Fibroblast of villous mesenchyme (primary cell): ENCODE data around the gene SNAPIN. TPM values are rescaled to one million over a fixed set of nuclear protein-coding genes. Genes with fewer than 3 reads are reported as not detected.

Experiments used
- DNase-seq: peaks from one replicate; pipeline ENCODE4 v3.0.0-alpha.2; 2010; ENCODE audit warnings: low read depth
- H3K4me3 ChIP-seq: 2 replicates; pipeline ENCODE4 v1.5.1; 2011; ENCODE audit warnings: low read depth, mild to moderate bottlenecking, low read length
- total RNA-seq: library from RNA; depleted of rRNA; stranded (reverse); fragments of >200 nt; gene quantifications from 2 replicates; pipeline ENCODE4 v1.2.3, GENCODE V29; 2012
- TF ChIP-seq, protein P1 (sequence below): IDR thresholded peaks from 2 replicates; pipeline ENCODE4 v1.5.1; 2012; ENCODE audit warnings: low read depth, mild to moderate bottlenecking, low read length; ENCODE audit not compliant: insufficient read depth

SNAPIN gene
- total RNA-seq, 1 donor, result 66.1 TPM

DNA sequence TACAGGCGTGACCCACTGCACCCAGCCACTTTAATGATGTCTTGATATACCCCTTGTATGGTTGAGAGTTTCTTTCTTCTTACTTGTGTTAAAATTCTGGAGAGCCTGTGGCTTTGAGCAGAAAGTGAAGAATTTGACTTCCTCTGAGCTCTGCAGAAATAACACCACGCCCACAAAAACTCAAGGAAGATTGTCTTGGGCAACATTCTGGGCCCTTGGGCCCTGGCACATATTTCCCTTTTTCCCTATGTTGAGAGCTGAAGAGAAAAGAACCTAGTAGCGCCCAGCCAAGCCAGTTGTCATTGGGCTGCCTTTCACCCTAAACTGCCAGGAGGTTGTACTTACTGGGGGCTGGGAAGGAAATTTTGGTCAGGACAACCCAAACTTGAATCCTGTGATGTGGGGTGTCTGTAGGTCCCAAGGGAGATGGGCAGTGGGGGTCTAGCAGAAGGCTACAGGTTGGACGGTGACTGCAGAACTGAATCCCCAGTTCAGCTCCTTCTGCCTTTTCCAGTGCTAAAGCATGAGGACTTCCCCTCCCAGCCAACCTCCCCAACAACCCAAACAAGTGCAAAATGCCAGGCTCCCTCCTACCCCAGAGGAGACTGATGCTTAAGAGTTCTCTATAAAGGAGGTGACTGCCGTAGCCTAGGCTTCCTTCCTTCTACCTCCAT is 11.7 kb upstream of the SNAPIN start:
- DNase-seq, result no peak
- no peak overlapping the region for H3K4me3 ChIP-seq
- TF ChIP-seq, protein P1, sequence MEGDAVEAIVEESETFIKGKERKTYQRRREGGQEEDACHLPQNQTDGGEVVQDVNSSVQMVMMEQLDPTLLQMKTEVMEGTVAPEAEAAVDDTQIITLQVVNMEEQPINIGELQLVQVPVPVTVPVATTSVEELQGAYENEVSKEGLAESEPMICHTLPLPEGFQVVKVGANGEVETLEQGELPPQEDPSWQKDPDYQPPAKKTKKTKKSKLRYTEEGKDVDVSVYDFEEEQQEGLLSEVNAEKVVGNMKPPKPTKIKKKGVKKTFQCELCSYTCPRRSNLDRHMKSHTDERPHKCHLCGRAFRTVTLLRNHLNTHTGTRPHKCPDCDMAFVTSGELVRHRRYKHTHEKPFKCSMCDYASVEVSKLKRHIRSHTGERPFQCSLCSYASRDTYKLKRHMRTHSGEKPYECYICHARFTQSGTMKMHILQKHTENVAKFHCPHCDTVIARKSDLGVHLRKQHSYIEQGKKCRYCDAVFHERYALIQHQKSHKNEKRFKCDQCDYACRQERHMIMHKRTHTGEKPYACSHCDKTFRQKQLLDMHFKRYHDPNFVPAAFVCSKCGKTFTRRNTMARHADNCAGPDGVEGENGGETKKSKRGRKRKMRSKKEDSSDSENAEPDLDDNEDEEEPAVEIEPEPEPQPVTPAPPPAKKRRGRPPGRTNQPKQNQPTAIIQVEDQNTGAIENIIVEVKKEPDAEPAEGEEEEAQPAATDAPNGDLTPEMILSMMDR, result no peak

DNA sequence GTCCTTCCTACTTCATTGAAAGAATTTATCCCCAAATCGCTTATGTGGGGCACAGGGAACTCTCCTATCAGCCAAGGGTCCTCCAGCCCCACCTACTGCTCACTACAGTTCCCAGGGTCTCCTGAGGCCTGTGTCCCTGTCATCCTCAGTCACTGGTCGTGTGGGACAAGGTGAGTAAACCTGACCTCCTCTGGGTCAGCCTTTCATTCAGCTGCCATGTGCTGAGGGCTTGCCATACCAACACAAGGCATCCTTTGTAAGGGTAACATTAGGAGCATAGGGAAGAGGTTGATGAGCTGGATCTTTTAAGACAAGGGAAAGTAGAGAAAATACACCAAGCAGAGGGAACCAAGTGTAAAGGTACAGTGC is 11.2 kb upstream of the SNAPIN start:
- H3K4me3 ChIP-seq, result no peak overlapping the region
- no peak for DNase-seq
- TF ChIP-seq, protein P1, result no peak

DNA sequence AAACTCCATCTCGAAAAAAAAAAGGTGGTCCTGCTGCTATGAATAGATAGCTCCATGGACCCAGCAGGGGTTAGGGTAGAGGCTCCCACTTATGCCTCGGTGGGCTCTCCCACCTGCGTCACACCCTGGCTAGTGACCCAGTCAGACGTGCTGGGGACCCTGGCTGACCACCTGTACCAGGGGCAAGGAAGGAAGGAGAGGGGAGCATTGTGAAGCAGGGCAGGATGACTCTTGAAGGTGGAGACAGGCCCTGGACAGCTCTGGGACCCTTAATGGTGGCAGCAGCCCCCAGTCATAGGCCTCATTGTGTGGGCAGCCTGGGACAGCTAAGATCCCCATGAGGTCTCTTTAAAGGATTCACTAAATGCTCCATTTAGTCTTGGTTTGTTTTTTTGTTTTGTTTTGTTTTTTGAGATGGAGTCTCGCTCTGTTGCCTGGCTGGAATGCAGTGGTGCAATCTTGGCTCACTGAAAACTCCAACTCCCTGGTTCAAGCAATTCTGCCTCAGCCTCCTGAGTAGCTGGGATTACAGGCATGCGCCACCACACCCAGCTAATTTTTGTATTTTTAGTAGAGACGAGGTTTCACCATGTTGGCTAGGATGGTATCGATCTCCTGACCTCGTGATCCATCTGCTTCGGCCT is 10.4 kb upstream of the SNAPIN start:
- DNase-seq, result no peak
- TF ChIP-seq, protein P1, result no peak
- H3K4me3 ChIP-seq, result no peak overlapping the region

DNA sequence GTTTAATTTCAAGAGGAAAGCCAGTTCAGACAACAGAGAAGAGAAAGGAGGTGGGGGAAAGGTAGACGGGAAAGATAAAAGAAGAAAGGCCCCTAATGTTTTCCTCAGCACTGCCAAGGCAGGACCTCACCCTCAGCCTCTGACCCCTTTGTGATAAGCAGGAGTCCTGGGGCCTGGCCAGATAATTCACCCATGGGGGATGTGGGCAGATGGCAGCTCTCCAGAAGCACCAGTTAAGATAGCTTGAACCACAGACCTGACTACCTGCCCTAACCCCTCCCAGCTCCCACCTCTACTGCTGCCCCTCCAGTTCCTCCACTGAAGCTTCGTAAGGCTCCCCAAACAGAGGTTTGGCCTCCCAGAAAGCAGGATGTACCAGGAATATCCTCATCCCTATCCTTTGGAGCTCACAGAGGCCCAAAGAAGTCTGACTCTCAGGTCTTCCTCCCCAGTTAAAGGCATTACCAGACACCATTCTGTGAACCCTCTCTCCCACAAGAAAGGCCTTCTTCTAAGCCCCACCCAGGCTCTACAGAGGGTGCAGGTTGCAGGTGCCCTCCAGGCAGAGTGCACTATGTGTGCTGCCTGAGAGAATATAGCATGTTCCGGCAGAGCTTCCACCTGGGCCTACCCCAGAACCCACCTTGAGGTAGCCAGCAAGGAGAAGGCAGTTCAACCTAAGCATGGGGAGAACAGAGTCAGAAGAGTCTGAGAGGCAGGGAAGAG is 9.2 kb upstream of the SNAPIN start:
- TF ChIP-seq, protein P1, result no peak
- no peak for DNase-seq
- no peak overlapping the region for H3K4me3 ChIP-seq

DNA sequence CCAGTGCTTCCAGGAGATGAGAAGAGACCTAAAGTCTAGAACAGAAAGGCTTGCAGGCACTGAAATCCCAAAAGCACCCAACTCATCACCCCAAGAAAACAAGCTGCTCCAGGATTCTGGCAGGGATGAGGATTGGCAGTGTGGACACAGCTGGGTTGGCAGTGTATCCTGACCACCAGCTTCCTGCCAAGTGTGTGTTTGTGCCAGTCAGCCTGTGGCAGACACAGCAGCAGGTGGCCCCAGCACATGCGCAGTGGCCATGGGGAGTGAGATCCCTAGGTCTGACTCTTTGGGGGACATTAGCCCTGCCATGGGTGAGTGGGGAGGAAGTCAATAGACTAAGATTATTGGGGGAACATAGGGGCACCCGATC is 8.7 kb upstream of the SNAPIN start:
- no peak for DNase-seq
- TF ChIP-seq, protein P1, result no peak
- no peak overlapping the region for H3K4me3 ChIP-seq

DNA sequence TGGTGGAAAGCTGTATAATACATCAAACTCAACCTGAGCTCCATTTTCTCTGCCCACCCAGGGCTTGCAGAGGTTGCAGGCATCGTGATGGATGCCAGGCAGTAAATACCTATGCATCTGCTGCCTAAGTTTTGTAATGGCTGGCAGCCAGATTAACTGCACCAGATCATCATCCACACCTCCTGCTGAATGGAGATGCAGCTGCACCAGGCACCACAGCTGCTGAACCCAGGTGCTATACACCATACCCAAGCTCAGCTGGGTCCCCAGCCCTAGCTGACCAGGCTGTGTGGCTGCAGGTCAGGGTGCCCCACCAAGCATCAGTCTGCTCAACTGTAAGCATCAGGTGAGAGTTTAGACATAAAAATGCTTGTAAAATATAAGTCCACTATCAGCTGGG is 6.7 kb upstream of the SNAPIN start:
- H3K4me3 ChIP-seq, result no peak overlapping the region
- TF ChIP-seq, protein P1, result no peak
- no peak for DNase-seq
